ENCODE data around the gene MPPE1.

GRCh38 chr18:11891737-11892136 is 16.4 kb downstream of the MPPE1 start:
- TF ChIP-seq CTCF (IDR thresholded peaks at IDR 0.05) (no peak), POLR2AphosphoS5 (IDR thresholded peaks at IDR 0.05) (no peak)
